Upper lobe of left lung (tissue), 6 donors: ENCODE results near the gene TPCN1. TPM values are rescaled to one million over a fixed set of nuclear protein-coding genes. Genes with fewer than 3 reads are reported as not detected.

Experiments
- ATAC-seq, 2 donors: fragments of 200-7000 bp; cut with Tn5 transposase; one replicate each; pipeline ENCODE4 v1.9.1; 2022; ENCODE audit warnings: mild to moderate bottlenecking in 2 of 2, moderate library complexity in 2 of 2; ENCODE audit not compliant: low FRiP score in 2 of 2
- DNase-seq, 2 donors: peaks; one replicate each; pipeline ENCODE4 v3.0.0-alpha.2; 2019 to 2020
- H3K27ac ChIP-seq, 4 donors: fragments of 200-600 bp; sonication (generic); one replicate each; pipeline ENCODE4 v1.5.1; 2016 to 2019
- H3K27me3 ChIP-seq, 4 donors: fragments of 200-600 bp; sonication (generic); one replicate each; pipeline ENCODE4 v1.5.1; 2017 to 2019
- H3K36me3 ChIP-seq, 4 donors: fragments of 200-600 bp; sonication (generic); one replicate each; pipeline ENCODE4 v1.5.1; 2016 to 2019
- H3K4me1 ChIP-seq, 4 donors: fragments of 200-600 bp; sonication (generic); one replicate each; pipeline ENCODE4 v1.5.1; 2018 to 2019
- H3K4me3 ChIP-seq, 4 donors: fragments of 200-600 bp; sonication (generic); one replicate each; pipeline ENCODE4 v1.5.1; 2017 to 2019; ENCODE audit warnings: mild to moderate bottlenecking in 2 of 4, moderate library complexity in 1 of 4
- H3K9me3 ChIP-seq, 4 donors: fragments of 200-600 bp; sonication (generic); one replicate each; pipeline ENCODE4 v1.5.1; 2018 to 2019
- EP300 ChIP-seq, 4 donors: sonication (generic); formaldehyde crosslinking; IDR thresholded peaks; one replicate each; pipeline ENCODE4 v1.5.1; 2017; ENCODE audit warnings: antibody characterized with exemption in 4 of 4, control low read depth in 2 of 4
- POLR2A ChIP-seq, 4 donors: fragments of 450-650 bp; IDR thresholded peaks; one replicate each; pipeline ENCODE4 v1.5.1; 2016 to 2017; ENCODE audit warnings: antibody characterized with exemption in 4 of 4, mild to moderate bottlenecking in 2 of 4
- POLR2AphosphoS5 ChIP-seq, 2 donors: sonication (generic); formaldehyde crosslinking; IDR thresholded peaks; one replicate each; pipeline ENCODE4 v1.5.1; 2017; ENCODE audit warnings: antibody characterized with exemption in 2 of 2
- WGBS, 2 donors: methylation state at CpG; one replicate each; pipeline ENCODE4 v1.1.5; 2017 to 2018; 5-methylcytosine and 5-hydroxymethylcytosine counted together
- total RNA-seq, 6 donors: library from RNA; depleted of rRNA in 4 of 6; stranded (reverse); fragments of >200 nt in 4 of 6; gene quantifications; one replicate each; pipeline versions ENCODE4 v1.1.0 to v1.2.1, GENCODE V29; 2016 to 2021
- TF ChIP-seq, protein P1 (sequence below), 6 experiments: fragments of 450-650 bp in 4 of 6; fragments of 200-600 bp in 2 of 6; sonication (generic) in 2 of 6; IDR thresholded peaks; one replicate each; pipeline ENCODE4 v1.5.1; 2016 to 2019; ENCODE audit warnings: antibody characterized with exemption in 6 of 6
- donor health status: DM: no; HTN: no; CAD: no; lungs with moderate emphysema.
- donor health status: DM: no; HTN: yes; CAD: no; lungs with severe emphysema.

TPCN1 gene
- total RNA-seq, 6 donors from 2014 or later = 36.6 to 193 (median 52.2) TPM

- 92 to 100% methylated on average over 1 of the region's 1 CpG for WGBS, 2 donors
- DNase-seq (no peak), ATAC-seq (no peak)
- H3K27ac ChIP-seq = no peak overlapping the region
- no peaks in the 10 kb centered on the region for H3K9me3 ChIP-seq
- H3K4me3 ChIP-seq = no peak overlapping the region
- no peaks in the 10 kb centered on the region for H3K27me3 ChIP-seq
- peaks cover 19 to 97% (median 74%) of the 10 kb centered on the region in 4 donors for H3K36me3 ChIP-seq
- H3K4me1 ChIP-seq = no peaks in the 10 kb centered on the region
- TF ChIP-seq POLR2AphosphoS5 (IDR thresholded peaks at IDR 0.05) (no peak), EP300 (IDR thresholded peaks at IDR 0.05) (no peak), POLR2A (IDR thresholded peaks at IDR 0.05) (no peak)
- TF ChIP-seq, protein P1, sequence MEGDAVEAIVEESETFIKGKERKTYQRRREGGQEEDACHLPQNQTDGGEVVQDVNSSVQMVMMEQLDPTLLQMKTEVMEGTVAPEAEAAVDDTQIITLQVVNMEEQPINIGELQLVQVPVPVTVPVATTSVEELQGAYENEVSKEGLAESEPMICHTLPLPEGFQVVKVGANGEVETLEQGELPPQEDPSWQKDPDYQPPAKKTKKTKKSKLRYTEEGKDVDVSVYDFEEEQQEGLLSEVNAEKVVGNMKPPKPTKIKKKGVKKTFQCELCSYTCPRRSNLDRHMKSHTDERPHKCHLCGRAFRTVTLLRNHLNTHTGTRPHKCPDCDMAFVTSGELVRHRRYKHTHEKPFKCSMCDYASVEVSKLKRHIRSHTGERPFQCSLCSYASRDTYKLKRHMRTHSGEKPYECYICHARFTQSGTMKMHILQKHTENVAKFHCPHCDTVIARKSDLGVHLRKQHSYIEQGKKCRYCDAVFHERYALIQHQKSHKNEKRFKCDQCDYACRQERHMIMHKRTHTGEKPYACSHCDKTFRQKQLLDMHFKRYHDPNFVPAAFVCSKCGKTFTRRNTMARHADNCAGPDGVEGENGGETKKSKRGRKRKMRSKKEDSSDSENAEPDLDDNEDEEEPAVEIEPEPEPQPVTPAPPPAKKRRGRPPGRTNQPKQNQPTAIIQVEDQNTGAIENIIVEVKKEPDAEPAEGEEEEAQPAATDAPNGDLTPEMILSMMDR (IDR thresholded peaks at IDR 0.05) = no peak
These were observed 89.2 kb downstream of the TPCN1 start for GRCh38 chr12:113310489-113310888.

DNA sequence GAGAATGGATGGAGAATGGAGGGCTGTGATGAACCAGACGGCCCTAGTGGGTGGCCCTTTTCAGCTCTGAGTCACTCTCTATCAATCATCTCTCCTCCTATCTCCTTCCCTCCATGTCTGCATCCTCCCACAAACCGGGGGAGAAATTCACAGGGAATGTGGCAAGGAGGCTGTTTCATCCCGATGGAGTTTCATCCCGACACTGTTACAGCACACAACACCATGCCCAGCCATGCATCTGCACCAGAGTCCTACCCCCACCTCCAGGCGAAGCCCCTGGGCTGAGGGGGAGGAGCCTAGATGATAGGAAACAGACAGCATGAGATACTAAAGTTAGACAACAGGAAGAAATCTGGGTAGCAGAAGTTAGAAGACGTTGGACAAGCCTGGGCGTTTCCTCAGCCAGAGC lies 92.9 kb downstream of the TPCN1 start:
- H3K27ac ChIP-seq = no peak overlapping the region
- WGBS, 2 donors = 77 to 78% methylated on average over 7 of the region's 7 CpGs
- peaks cover 20 to 97% (median 80%) of the 10 kb centered on the region in 4 donors for H3K36me3 ChIP-seq
- ATAC-seq (peak in 1 of 2 donors; percentile 72), DNase-seq (no peak)
- no peaks in the 10 kb centered on the region for H3K27me3 ChIP-seq
- H3K9me3 ChIP-seq = no peaks in the 10 kb centered on the region
- no peaks in the 10 kb centered on the region for H3K4me1 ChIP-seq
- TF ChIP-seq, protein P1 (IDR thresholded peaks at IDR 0.05) = no peak
- TF ChIP-seq POLR2A (IDR thresholded peaks at IDR 0.05) (no peak), EP300 (IDR thresholded peaks at IDR 0.05) (no peak), POLR2AphosphoS5 (IDR thresholded peaks at IDR 0.05) (no peak)
- no peak overlapping the region for H3K4me3 ChIP-seq

DNA sequence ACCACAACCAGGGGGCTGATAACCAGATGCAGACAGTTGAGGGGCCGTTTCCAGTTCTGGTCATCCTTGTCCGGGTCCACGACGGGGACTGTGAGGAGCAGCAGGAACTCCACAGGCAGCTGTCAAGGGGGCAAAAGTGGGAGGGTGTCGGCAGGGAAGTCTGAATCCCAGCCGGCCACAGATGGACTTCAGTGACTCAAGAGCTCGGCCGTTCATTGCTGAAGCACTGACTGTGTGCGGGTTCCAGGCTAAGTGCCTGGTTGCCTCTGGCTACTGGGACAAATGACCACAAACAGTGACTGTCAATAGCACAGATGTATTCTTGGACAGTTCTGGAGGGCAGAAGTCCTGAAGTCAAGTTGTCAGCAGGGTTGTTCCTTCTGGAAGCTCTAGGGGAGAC lies 94.1 kb downstream of the TPCN1 start:
- ATAC-seq (peak in 1 of 2 donors; percentile 28), DNase-seq (no peak)
- Histone ChIP-seq H3K4me3 (no peak overlapping the region), H3K36me3 (peaks cover 19 to 97% (median 82%) of the 10 kb centered on the region in 4 donors), H3K27ac (no peak overlapping the region), H3K4me1 (no peaks in the 10 kb centered on the region), H3K9me3 (no peaks in the 10 kb centered on the region), H3K27me3 (no peaks in the 10 kb centered on the region)
- whole genome bisulfite sequencing, 2 donors = 81 to 88% methylated on average over 7 to 9 of the region's 9 CpGs
- no peak for TF ChIP-seq POLR2A (IDR thresholded peaks at IDR 0.05)
- TF ChIP-seq EP300 (IDR thresholded peaks at IDR 0.05) = no peak
- TF ChIP-seq, protein P1 (IDR thresholded peaks at IDR 0.05) = no peak
- TF ChIP-seq POLR2AphosphoS5 (IDR thresholded peaks at IDR 0.05) = no peak

- DNase-seq (no peak), ATAC-seq (no peak)
- Histone ChIP-seq H3K36me3 (peaks cover 19 to 97% (median 82%) of the 10 kb centered on the region in 4 donors), H3K4me1 (no peaks in the 10 kb centered on the region), H3K27ac (no peak overlapping the region), H3K27me3 (no peaks in the 10 kb centered on the region), H3K9me3 (no peaks in the 10 kb centered on the region), H3K4me3 (no peak overlapping the region)
- 94 to 98% methylated on average over 5 to 7 of the region's 7 CpGs for WGBS, 2 donors
- no peak for TF ChIP-seq EP300 (IDR thresholded peaks at IDR 0.05)
These were observed 94.9 kb downstream of the TPCN1 start for GRCh38 chr12:113316155-113316554.

DNA sequence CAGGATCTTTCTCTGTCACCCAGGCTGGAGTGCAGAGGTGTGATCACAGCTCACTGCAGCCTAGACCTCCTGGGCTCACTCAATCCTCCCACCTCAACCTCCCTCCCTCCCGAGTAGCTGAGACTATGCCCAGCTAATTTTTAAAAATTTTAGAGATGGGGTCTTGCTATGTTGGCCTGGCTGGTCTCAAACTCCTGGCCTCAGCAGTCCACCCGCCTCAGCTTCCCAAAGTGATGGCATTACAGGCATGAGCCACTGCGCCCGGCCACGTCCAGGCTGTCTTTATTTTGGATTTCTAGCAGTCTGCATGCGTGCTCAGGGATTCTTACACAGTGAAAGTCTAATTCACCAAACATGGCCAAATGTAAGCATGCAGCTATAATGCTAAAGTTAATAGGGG lies 95.9 kb downstream of the TPCN1 start:
- no peak overlapping the region for H3K4me3 ChIP-seq
- no peaks in the 10 kb centered on the region for H3K9me3 ChIP-seq
- DNase-seq (no peak), ATAC-seq (no peak)
- H3K27me3 ChIP-seq = no peaks in the 10 kb centered on the region
- peaks cover 19 to 90% (median 80%) of the 10 kb centered on the region in 4 donors for H3K36me3 ChIP-seq
- no peak overlapping the region for H3K27ac ChIP-seq
- no peaks in the 10 kb centered on the region for H3K4me1 ChIP-seq
- no peak for TF ChIP-seq POLR2A (IDR thresholded peaks at IDR 0.05)
- TF ChIP-seq, protein P1 (IDR thresholded peaks at IDR 0.05) = no peak
- TF ChIP-seq EP300 (IDR thresholded peaks at IDR 0.05) = no peak
- no peak for TF ChIP-seq POLR2AphosphoS5 (IDR thresholded peaks at IDR 0.05)
- WGBS, 2 donors = 94 to 95% methylated on average over 6 of the region's 6 CpGs
